Sigmoid colon (tissue), 7 donors: ENCODE measurements around the gene CA12. TPM values are rescaled to one million over a fixed set of nuclear protein-coding genes. Genes with fewer than 3 reads are reported as not detected.

Experiments used
- DNase-seq: peaks from one replicate; pipeline ENCODE4 v3.0.0-alpha.2; 2019
- H3K27ac ChIP-seq, 4 donors: fragments of 200-600 bp; sonication (generic); one replicate each; pipeline ENCODE4 v1.5.1; 2016 to 2019; ENCODE audit warnings: mild to moderate bottlenecking in 1 of 4
- H3K27me3 ChIP-seq, 3 donors: fragments of 200-600 bp; sonication (generic); one replicate each; pipeline ENCODE4 v1.5.1; 2019; ENCODE audit warnings: mild to moderate bottlenecking in 1 of 3
- H3K36me3 ChIP-seq, 4 donors: fragments of 200-600 bp; sonication (generic); one replicate each; pipeline ENCODE4 v1.5.1; 2016 to 2019
- H3K4me1 ChIP-seq, 4 donors: fragments of 200-600 bp; sonication (generic); one replicate each; pipeline ENCODE4 v1.5.1; 2017 to 2019
- H3K4me3 ChIP-seq, 4 donors: fragments of 200-600 bp; sonication (generic); one replicate each; pipeline ENCODE4 v1.5.1; 2017 to 2019; ENCODE audit warnings: mild to moderate bottlenecking in 2 of 4, moderate library complexity in 1 of 4
- H3K9me3 ChIP-seq, 4 donors: fragments of 200-600 bp in 3 of 4; sonication (generic) in 3 of 4; one replicate each; pipeline versions ENCODE4 v1.5.1 to v1.6.1; 2013 to 2019
- CTCF ChIP-seq, 4 experiments: fragments of 450-650 bp in 3 of 4; fragments of 200-600 bp in 1 of 4; IDR thresholded peaks; one replicate each; pipeline ENCODE4 v1.5.1; 2016 to 2019; ENCODE audit warnings: antibody characterized with exemption in 4 of 4, mild to moderate bottlenecking in 3 of 4, moderate library complexity in 2 of 4
- EP300 ChIP-seq, 4 donors: sonication (generic); formaldehyde crosslinking; IDR thresholded peaks; one replicate each; pipeline ENCODE4 v1.6.1; 2017; ENCODE audit warnings: antibody characterized with exemption in 4 of 4
- POLR2A ChIP-seq, 2 donors: fragments of 450-650 bp; IDR thresholded peaks; one replicate each; pipeline ENCODE4 v1.6.1; 2016; ENCODE audit warnings: antibody characterized with exemption in 2 of 2, mild to moderate bottlenecking in 2 of 2, moderate library complexity in 2 of 2
- POLR2AphosphoS5 ChIP-seq, 4 donors: sonication (generic); formaldehyde crosslinking; IDR thresholded peaks; one replicate each; pipeline ENCODE4 v1.6.1; 2017; ENCODE audit warnings: antibody characterized with exemption in 4 of 4
- WGBS, 2 donors: extraction: QIAGEN DNeasy Blood & Tissue Kit; methylation state at CpG; one replicate each; pipeline ENCODE4 v1.1.7; 2013; 5-methylcytosine and 5-hydroxymethylcytosine counted together
- intact Hi-C: fragments of 100-400 bp; cut with DNase I; formaldehyde crosslinking; loops from one replicate; pipeline ENCODE4 v1.15.1; 2023
- polyA plus RNA-seq, 3 donors: library from polyadenylated mRNA; stranded (reverse); fragments of 200-250 nt; gene quantifications; one replicate each; pipeline ENCODE4 v1.2.3, GENCODE V29; 2013
- total RNA-seq, 4 donors: library from RNA; depleted of rRNA; stranded (reverse); fragments of >200 nt; gene quantifications; one replicate each; pipeline ENCODE4 v1.1.0, GENCODE V29; 2016
- donor health status: healthy with polysubstance abuse.
- donor health status: Bipolar disorder and iron deficiency.
- donor health status: healthy.

The CA12 gene
- total and polyA plus RNA-seq, 7 donors: 0.14 to 76.2 (median 2.2) TPM

- TF ChIP-seq EP300 (IDR thresholded peaks at IDR 0.05) (no peak), CTCF (IDR thresholded peaks at IDR 0.05) (no peak), POLR2AphosphoS5 (IDR thresholded peaks at IDR 0.05) (no peak), POLR2A (IDR thresholded peaks at IDR 0.05) (no peak)
- 95% methylated on average over 4 of the region's 4 CpGs for WGBS, 2 donors
- Histone ChIP-seq H3K4me3 (no peak overlapping the region), H3K4me1 (no peaks in the 10 kb centered on the region), H3K27ac (no peak overlapping the region), H3K27me3 (no peaks in the 10 kb centered on the region), H3K9me3 (no peaks in the 10 kb centered on the region), H3K36me3 (no peaks in the 10 kb centered on the region)
- DNase-seq: no peak
- intact Hi-C loops: no loop called here
Observed at GRCh38 chr15:63341898-63342297, 39.7 kb downstream of the CA12 start.

GRCh38 chr15:63340878-63341277 lies 40.8 kb downstream of the CA12 start:
- H3K4me3 ChIP-seq: no peak overlapping the region
- 89 to 95% methylated on average over 3 of the region's 3 CpGs for WGBS, 2 donors
- H3K27me3 ChIP-seq: no peaks in the 10 kb centered on the region
- no peaks in the 10 kb centered on the region for H3K36me3 ChIP-seq
- TF ChIP-seq POLR2A (IDR thresholded peaks at IDR 0.05) (no peak), POLR2AphosphoS5 (IDR thresholded peaks at IDR 0.05) (no peak), EP300 (IDR thresholded peaks at IDR 0.05) (no peak), CTCF (IDR thresholded peaks at IDR 0.05) (no peak)
- no peaks in the 10 kb centered on the region for H3K9me3 ChIP-seq
- H3K27ac ChIP-seq: no peak overlapping the region
- intact Hi-C loops: no loop called here
- DNase-seq: no peak
- no peaks in the 10 kb centered on the region for H3K4me1 ChIP-seq

DNA sequence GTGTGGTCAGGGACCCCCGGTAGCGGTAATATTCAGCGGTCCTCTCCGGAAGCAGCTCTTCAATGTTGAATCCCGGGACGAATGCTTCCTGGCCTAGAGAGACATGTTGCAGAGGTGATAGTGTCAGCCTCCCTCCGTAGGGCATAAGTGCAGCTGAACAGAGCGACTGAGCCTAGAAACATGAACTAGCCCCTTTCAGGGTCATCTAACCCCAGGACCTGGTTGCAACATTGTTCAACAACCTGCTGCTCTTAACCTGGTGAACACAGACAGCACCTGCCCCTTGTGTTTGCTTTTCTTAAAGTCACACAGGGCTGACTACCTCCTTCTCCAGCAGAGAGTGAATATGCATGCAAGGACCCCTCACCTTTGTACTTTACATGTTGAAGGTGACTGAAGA lies 41.3 kb downstream of the CA12 start:
- intact Hi-C loops: no loop called here
- Histone ChIP-seq H3K4me3 (no peak overlapping the region), H3K27me3 (no peaks in the 10 kb centered on the region), H3K4me1 (no peaks in the 10 kb centered on the region), H3K36me3 (no peaks in the 10 kb centered on the region), H3K9me3 (no peaks in the 10 kb centered on the region), H3K27ac (no peak overlapping the region)
- 89 to 91% methylated on average over 8 of the region's 8 CpGs for WGBS, 2 donors
- TF ChIP-seq POLR2A (IDR thresholded peaks at IDR 0.05) (no peak), POLR2AphosphoS5 (IDR thresholded peaks at IDR 0.05) (no peak), CTCF (IDR thresholded peaks at IDR 0.05) (no peak)
- DNase-seq: no peak

DNA sequence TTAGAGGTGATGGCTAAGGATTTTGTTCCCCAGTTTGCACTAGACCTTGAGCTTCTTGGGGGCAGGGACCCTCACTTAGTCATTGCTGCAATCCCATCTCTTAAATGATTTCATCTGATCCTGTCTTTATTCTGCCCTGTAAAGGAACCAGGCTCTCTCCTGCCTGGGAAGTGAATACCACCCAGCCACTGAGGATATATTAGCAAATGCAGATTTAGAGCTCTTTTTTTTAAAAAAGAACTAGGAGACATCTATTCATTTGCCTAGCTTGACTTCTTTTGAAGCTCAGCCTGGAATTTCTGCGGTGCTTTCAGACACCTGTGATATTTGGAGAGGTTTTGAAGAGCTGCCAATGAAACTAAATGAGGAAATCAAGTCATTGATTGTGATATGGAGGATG lies 41.8 kb downstream of the CA12 start:
- Histone ChIP-seq H3K27ac (no peak overlapping the region), H3K36me3 (no peaks in the 10 kb centered on the region), H3K9me3 (no peaks in the 10 kb centered on the region), H3K4me3 (no peak overlapping the region), H3K4me1 (no peaks in the 10 kb centered on the region), H3K27me3 (no peaks in the 10 kb centered on the region)
- DNase-seq: no peak
- intact Hi-C loops: no loop called here
- WGBS, 2 donors: 74 to 80% methylated on average over 1 of the region's 1 CpG
- no peak for TF ChIP-seq EP300 (IDR thresholded peaks at IDR 0.05)
- TF ChIP-seq POLR2AphosphoS5 (IDR thresholded peaks at IDR 0.05): no peak
- TF ChIP-seq CTCF (IDR thresholded peaks at IDR 0.05): no peak
- no peak for TF ChIP-seq POLR2A (IDR thresholded peaks at IDR 0.05)

DNA sequence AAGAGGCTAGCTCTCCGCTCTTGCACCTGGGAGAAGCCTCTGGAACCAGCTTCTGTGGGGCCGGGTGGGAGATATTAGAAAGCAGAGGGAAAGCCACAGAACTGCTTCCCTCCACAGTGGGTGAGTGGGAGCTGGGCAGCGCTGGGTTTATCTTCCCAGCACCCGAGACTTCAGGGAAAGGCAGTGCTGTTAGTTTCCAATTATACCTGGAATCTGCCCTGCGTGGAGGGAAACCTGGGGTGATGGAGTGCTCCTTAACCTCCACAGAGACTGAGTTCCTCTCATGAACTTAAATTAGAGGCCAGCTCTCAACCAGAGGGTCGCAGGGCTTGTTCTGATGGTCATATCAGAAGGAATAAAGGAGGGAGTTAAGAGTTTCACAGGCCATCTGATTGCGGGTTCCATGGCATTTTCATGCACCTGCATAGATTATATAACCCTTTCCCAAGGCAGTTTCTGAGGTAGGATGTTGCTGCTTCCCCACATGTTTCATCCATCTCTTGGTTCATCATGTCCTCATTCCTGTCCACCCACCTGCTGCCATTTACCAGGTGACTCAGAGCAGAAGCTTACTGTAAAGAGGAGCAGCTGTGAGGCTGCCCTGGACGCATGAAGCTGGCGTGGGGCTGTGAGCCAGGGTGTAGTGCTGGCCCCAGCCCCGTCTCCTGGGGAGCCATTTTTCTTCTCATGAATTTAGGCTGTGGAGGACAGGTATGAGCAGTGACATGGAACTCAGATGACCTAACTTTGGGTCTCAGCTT lies 42.5 kb downstream of the CA12 start:
- Histone ChIP-seq H3K36me3 (no peaks in the 10 kb centered on the region), H3K4me1 (no peaks in the 10 kb centered on the region), H3K4me3 (no peak overlapping the region), H3K9me3 (no peaks in the 10 kb centered on the region), H3K27ac (no peak overlapping the region), H3K27me3 (no peaks in the 10 kb centered on the region)
- intact Hi-C loops: no loop called here
- no peak for DNase-seq
- no peak for TF ChIP-seq POLR2A (IDR thresholded peaks at IDR 0.05)
- WGBS, 2 donors: 88 to 93% methylated on average over 10 of the region's 10 CpGs
